Osteocyte (in vitro differentiated cells): ENCODE data around the gene ACTL10. TPM values are rescaled to one million over a fixed set of nuclear protein-coding genes. Genes with fewer than 3 reads are reported as not detected.

Source experiments
- DNase-seq: peaks from one replicate; pipeline ENCODE4 v3.0.0; 2021; ENCODE audit warnings: mixed read lengths; ENCODE audit not compliant: unreplicated experiment; ENCODE audit errors: extremely low spot score
- H3K27ac Mint-ChIP-seq: one replicate; pipeline ENCODE4 v1.8.0; 2021; ENCODE audit warnings: mild to moderate bottlenecking, mixed read lengths; ENCODE audit not compliant: unreplicated experiment
- H3K27me3 Mint-ChIP-seq: one replicate; pipeline ENCODE4 v1.8.0; 2021; ENCODE audit warnings: mixed read lengths; ENCODE audit not compliant: unreplicated experiment
- H3K36me3 Mint-ChIP-seq: one replicate; pipeline ENCODE4 v1.8.0; 2021; ENCODE audit warnings: mixed read lengths; ENCODE audit not compliant: unreplicated experiment
- H3K4me1 Mint-ChIP-seq: one replicate; pipeline ENCODE4 v1.8.0; 2021; ENCODE audit warnings: mixed read lengths; ENCODE audit not compliant: unreplicated experiment
- H3K4me3 Mint-ChIP-seq: one replicate; pipeline ENCODE4 v1.8.0; 2021; ENCODE audit warnings: mild to moderate bottlenecking, moderate library complexity, mixed read lengths; ENCODE audit not compliant: unreplicated experiment
- H3K9me3 Mint-ChIP-seq: one replicate; pipeline ENCODE4 v1.8.0; 2021; ENCODE audit warnings: mixed read lengths; ENCODE audit not compliant: unreplicated experiment
- total RNA-seq: library from RNA; stranded (reverse); gene quantifications from 2 replicates; pipeline ENCODE4 v1.2.1, GENCODE V29; 2021
- TF ChIP-seq, protein P1 (sequence below): fragments of 200-600 bp; sonication (generic); IDR thresholded peaks from 2 replicates; pipeline ENCODE4 v1.5.0; 2021; ENCODE audit warnings: antibody characterized with exemption, mild to moderate bottlenecking, moderate library complexity

The ACTL10 gene
- total RNA-seq, 1 donor from 2014 or later = 0.54 TPM

DNA sequence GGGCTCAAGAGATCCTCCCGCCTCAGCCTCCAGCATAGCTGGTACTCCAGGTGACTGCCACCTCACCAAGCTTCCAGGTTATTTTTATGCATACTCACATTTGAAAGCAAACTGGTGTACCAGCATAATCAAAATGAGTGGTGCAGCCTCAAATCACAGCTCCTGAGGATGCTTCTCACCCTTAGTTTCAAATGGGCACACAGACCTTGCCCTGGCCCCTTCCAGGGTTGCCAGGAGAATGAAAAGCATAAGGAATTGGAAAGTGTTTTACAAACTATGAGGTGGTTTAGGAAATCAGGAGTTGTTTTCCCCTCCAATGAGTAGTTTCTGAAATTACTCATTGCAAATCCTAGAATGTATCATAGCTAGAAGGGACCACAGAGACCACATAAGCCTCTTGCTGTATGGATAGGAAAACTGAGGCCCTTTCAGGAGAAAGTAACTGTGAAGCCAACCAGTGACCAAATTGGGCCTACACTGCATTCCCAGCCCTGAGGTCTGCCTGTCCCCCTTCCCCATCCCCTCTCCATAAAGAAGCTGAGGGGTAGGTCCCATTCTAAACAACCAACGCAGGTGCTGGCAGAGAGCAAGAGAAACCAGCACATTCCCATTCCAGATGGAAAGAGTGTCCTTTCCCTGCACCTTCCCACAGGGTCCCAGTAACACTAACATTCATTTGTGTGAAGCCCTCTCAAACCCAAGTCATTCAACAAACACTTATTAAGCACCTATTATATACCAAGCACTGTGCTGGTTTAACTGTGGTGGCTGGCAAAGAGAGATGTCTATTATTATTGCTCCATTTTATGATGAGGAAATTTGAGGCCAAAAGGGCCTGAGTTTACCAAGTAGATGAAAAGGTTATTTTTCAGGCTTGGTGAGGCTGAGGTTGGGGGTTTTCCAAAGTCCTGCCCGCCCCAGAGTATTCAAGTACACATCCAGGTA is 21.5 kb downstream of the ACTL10 start:
- Mint-ChIP-seq H3K27me3 (no peaks in the 10 kb centered on the region), H3K27ac (no peak overlapping the region), H3K4me1 (peaks cover 15% of the 10 kb centered on the region), H3K36me3 (no peaks in the 10 kb centered on the region), H3K4me3 (no peak overlapping the region), H3K9me3 (no peaks in the 10 kb centered on the region)
- DNase-seq = no peak
- TF ChIP-seq, protein P1, sequence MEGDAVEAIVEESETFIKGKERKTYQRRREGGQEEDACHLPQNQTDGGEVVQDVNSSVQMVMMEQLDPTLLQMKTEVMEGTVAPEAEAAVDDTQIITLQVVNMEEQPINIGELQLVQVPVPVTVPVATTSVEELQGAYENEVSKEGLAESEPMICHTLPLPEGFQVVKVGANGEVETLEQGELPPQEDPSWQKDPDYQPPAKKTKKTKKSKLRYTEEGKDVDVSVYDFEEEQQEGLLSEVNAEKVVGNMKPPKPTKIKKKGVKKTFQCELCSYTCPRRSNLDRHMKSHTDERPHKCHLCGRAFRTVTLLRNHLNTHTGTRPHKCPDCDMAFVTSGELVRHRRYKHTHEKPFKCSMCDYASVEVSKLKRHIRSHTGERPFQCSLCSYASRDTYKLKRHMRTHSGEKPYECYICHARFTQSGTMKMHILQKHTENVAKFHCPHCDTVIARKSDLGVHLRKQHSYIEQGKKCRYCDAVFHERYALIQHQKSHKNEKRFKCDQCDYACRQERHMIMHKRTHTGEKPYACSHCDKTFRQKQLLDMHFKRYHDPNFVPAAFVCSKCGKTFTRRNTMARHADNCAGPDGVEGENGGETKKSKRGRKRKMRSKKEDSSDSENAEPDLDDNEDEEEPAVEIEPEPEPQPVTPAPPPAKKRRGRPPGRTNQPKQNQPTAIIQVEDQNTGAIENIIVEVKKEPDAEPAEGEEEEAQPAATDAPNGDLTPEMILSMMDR = no peak

DNA sequence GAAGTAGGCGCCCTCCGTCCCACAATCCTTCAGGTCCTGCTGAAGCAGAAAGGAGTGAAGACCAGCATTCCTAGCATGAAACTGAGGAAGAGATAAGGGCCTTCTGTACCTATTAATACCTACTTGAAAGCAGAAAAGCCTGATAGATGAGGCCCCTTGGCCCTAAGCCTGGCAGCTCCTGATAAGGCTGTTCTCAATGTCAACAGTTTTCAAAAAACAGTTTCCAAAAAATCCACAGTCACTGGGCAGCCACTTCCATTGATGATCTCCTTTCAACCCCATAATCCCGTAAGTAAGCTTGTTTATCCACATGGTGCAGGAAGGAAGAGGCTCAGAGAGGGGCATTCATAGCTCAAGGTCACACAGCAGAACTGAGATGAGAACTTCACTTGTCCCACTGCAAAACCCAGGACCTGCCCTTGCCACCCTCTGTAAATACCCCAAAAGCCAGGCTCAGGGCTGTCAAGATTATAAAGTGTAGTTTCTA is 22.2 kb downstream of the ACTL10 start:
- H3K4me1 Mint-ChIP-seq = peaks cover 15% of the 10 kb centered on the region
- no peak overlapping the region for H3K4me3 Mint-ChIP-seq
- H3K27me3 Mint-ChIP-seq = no peaks in the 10 kb centered on the region
- no peak for DNase-seq
- H3K36me3 Mint-ChIP-seq = no peaks in the 10 kb centered on the region
- TF ChIP-seq, protein P1 = no peak
- no peaks in the 10 kb centered on the region for H3K9me3 Mint-ChIP-seq
- H3K27ac Mint-ChIP-seq = no peak overlapping the region

DNA sequence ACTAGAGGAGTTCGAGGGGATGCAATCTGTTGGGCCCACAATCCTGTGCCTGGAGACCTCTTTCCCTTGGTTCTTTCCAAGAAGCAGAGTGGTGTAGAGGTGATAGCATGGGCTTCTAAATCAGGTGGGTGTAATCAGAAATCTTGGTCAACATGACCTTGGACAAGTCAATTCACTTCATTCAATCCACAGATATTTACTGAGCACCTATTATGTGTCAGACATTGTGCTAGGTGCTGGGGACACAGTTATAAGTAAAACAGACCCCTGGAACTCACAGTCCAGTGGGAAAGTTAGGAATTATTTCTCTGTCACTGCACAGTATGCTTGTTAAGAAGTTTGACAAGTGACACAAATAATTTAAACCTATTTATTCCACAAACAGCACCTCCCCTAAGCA is 22.8 kb downstream of the ACTL10 start:
- Mint-ChIP-seq H3K4me3 (no peak overlapping the region), H3K27me3 (no peaks in the 10 kb centered on the region), H3K9me3 (no peaks in the 10 kb centered on the region), H3K4me1 (peaks cover 15% of the 10 kb centered on the region), H3K36me3 (no peaks in the 10 kb centered on the region), H3K27ac (no peak overlapping the region)
- TF ChIP-seq, protein P1 = no peak
- DNase-seq = no peak

DNA sequence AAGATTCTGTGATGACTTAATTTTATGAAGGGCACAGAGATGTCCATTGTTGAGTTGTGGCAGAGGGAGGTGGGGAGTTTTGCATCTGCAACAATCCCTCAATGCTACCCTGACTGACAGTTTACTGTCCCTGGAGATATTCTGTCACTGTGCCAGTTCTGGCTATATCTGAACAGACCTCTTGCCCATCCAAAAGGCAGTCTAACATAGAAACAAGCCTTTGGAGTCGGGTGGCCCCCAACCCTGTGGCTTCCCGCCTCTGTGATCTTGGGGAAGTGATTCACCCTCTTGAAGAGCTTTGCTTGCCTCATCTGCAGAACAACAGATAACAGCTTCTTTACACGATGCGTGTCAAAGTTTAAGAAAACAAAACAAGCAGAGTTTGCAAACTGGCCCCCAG is 23.2 kb downstream of the ACTL10 start:
- H3K27me3 Mint-ChIP-seq = no peaks in the 10 kb centered on the region
- H3K36me3 Mint-ChIP-seq = no peaks in the 10 kb centered on the region
- peaks cover 11% of the 10 kb centered on the region for H3K4me1 Mint-ChIP-seq
- TF ChIP-seq, protein P1 = no peak
- no peak overlapping the region for H3K27ac Mint-ChIP-seq
- H3K9me3 Mint-ChIP-seq = no peaks in the 10 kb centered on the region
- no peak overlapping the region for H3K4me3 Mint-ChIP-seq
- no peak for DNase-seq

DNA sequence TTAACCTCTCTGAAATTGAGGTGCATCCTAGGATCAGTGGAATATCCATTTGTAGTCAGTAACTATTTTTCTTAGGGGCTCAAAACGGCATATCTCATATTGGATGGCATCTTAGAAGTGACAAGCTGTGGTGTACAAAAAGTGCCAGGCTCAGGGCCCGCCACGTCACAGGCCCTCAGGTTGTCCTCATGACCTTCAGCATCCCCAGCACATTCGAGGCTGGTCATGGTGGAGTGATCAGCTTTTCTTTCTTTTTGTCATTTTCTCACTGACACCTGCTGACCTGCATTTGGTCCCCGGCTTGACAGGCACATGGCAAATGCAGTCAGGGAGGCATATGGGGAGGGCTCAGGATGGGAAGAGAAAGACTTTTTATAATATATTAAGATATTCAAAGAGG is 26.5 kb downstream of the ACTL10 start:
- H3K4me3 Mint-ChIP-seq = no peak overlapping the region
- no peaks in the 10 kb centered on the region for H3K9me3 Mint-ChIP-seq
- H3K4me1 Mint-ChIP-seq = peaks cover 3% of the 10 kb centered on the region
- no peaks in the 10 kb centered on the region for H3K36me3 Mint-ChIP-seq
- H3K27me3 Mint-ChIP-seq = no peaks in the 10 kb centered on the region
- TF ChIP-seq, protein P1 = no peak
- no peak for DNase-seq
- H3K27ac Mint-ChIP-seq = no peak overlapping the region
